GM13976 (cell line): ENCODE results near the gene DYNC1I1.

Experiments
- DNase-seq: peaks from one replicate; pipeline ENCODE4 v3.0.0; 2012; ENCODE audit warnings: low spot score
- in situ Hi-C: fragments of 300-500 bp; cut with MboI; formaldehyde crosslinking; loops from one replicate; pipeline ENCODE4 v1.12.0; 2022; ENCODE audit warnings: low sequenced_read_pairs, mixed read lengths, inconsistent platforms; ENCODE audit not compliant: unreplicated experiment
- TF ChIP-seq, protein P1 (sequence below): IDR thresholded peaks from 2 replicates; pipeline ENCODE4 v1.5.1; 2012; ENCODE audit warnings: borderline replicate concordance, mild to moderate bottlenecking; ENCODE audit not compliant: insufficient read depth; ENCODE audit errors: extremely low read depth, missing control alignments, control extremely low read depth

The DYNC1I1 gene

DNA sequence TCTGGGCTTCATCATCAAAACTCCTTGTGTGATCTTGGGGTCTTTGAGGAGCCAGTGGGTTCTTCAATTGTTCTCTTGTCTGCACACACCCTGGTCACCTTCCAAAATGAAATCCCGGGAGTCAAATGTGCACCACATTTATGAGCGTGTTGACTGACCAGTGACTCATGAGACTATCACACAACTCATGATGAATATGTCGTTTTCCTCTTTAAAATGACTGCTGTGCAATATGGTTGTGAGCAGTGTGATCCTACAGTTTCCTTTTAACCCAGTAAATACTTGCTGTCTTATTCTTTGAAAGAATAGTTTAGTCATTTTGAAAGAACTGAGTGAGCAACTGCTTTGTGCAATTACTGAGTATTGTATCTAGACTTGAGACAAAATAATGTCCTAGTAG lies 149.2 kb downstream of the DYNC1I1 start:
- no peak for DNase-seq
- TF ChIP-seq, protein P1, sequence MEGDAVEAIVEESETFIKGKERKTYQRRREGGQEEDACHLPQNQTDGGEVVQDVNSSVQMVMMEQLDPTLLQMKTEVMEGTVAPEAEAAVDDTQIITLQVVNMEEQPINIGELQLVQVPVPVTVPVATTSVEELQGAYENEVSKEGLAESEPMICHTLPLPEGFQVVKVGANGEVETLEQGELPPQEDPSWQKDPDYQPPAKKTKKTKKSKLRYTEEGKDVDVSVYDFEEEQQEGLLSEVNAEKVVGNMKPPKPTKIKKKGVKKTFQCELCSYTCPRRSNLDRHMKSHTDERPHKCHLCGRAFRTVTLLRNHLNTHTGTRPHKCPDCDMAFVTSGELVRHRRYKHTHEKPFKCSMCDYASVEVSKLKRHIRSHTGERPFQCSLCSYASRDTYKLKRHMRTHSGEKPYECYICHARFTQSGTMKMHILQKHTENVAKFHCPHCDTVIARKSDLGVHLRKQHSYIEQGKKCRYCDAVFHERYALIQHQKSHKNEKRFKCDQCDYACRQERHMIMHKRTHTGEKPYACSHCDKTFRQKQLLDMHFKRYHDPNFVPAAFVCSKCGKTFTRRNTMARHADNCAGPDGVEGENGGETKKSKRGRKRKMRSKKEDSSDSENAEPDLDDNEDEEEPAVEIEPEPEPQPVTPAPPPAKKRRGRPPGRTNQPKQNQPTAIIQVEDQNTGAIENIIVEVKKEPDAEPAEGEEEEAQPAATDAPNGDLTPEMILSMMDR, result no peak
- in situ Hi-C loops, result loop anchor here (25.0 kb wide), 1 partner anchor 1116 kb away; no protein-coding TSS in a partner anchor

DNA sequence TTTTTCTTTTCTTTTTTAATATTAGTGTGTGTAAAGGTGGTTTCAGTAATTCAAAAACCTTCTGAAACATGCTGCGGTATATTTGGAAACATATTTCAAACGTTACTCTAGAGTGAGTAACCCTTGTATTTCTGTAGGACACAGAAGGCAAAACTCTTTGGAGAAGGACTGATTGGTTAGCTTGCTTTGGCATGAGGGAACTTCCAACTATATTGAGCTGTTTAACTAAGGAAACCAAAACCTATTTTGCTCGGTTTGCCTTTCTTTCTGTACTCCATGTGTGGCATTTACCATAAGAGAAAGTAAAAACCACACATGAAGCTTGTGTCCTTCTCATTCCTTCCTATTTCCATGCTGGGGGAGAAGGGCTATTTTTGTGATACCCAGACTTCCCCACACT lies 149.8 kb downstream of the DYNC1I1 start:
- no peak for DNase-seq
- in situ Hi-C loops, result loop anchor here (25.0 kb wide), 1 partner anchor 1115 kb away; no protein-coding TSS in a partner anchor
- TF ChIP-seq, protein P1, result no peak

DNA sequence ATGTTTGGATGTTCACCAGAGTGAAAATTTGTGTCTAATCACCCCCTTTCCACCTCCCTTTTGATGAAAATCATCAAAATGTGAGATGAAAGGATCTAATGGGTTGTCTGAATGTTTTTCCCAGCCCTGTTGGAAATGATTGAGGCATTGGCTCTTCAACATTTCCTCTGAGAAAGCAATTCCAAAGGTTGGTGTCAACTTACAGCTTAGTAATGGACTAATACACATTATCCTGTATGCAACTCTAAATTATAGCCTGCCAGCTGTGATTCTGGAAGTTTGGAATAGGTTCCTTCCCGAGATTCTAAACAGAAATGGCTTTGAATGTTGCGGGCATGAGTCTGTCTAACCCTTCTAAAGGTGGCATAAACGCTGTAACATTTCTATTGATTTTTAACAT lies 152.9 kb downstream of the DYNC1I1 start:
- in situ Hi-C loops, result no loop called here
- no peak for DNase-seq
- TF ChIP-seq, protein P1, result no peak

DNA sequence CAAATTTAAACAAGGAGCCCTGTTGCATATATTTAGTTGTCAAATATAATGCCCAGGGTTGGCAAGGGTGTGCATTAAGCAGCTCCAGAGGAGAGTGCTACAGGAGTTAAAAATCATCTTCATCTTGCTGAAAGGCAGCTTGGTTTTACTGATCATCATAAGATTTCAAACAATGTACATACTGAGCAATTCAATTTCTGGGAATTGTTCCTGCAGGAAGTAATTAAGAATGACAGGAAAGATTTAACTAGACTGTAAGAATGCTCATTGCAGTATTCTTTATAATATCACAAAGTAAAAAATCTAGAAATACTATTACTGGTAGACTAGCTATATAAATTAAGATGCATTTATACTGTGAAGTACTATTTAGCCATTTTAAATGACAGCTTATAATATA lies 153.6 kb downstream of the DYNC1I1 start:
- in situ Hi-C loops, result no loop called here
- DNase-seq, result no peak
- TF ChIP-seq, protein P1, result no peak

DNA sequence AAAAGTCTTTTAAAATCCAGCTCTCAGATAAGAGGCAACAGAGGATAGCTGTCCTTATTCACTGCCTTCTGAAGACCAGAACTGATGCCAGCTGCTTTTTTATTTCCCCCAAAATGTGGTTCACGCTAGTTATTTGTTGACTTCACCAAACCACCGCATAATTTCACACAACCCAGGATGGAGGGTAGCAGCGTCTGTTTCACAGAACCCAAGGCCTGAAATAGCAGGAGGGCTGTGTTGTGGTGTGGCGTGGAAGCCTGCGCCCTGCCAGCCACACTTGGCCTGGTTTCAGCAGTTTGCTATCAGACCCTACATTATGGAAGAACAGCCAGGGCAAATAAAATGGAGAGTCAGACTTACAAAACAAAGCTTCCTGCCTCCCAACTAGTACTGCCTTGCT lies 155.4 kb downstream of the DYNC1I1 start:
- no peak for DNase-seq
- in situ Hi-C loops, result no loop called here
- TF ChIP-seq, protein P1, result no peak

DNA sequence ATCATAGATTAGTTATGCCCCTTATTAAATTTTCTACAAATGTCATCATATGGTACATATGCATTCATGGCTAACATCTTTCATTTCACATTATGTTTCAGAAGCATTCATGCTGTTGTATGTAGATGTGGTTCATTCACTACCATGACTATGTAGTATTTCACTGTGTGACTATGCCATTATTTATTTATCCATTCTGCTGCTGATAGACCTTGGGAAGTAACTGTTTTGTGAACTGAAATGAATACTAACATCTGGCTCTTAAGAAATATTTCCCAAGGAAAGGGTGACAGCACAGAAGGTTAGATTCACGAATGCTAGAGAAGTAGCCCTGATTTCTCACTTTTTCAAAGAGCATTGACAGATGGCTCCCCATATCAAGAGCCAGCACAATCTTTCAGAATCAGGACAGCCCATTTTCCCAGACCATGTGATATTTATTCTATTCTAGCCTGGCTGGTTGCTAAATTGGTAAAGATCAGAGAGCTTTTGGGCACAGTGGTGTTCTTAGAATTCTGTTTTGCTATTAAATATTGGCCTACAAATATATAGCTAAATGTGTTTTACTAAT lies 157.4 kb downstream of the DYNC1I1 start:
- no peak for DNase-seq
- in situ Hi-C loops, result no loop called here
- TF ChIP-seq, protein P1, result no peak
